GM18511 (cell line): ENCODE data around the gene RAB12.

Experiments used
- ATAC-seq: cut with Tn5 transposase; IDR thresholded peaks from one replicate; pipeline ENCODE4 v1.9.1; 2021; ENCODE audit warnings: mild to moderate bottlenecking, moderate library complexity; ENCODE audit not compliant: unreplicated experiment

The RAB12 gene

DNA sequence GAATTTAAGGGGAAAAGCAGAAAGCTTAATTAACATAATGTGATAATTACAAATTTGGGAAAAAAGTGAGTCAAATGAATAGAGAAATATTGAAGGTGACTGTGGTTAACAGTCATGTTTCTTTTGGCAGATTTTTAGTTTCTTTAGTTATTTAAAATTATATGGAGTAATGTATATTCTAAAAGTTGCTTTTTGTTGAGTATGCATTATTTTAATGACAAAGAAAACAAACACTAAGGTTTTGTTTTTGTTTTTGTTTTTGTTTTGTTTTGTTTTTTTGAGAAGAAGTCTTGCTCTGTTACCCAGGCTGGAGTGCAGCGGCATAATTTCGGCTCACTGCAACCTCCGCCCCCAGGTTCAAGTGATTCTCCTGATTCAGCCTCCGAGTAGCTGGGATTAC is 65.8 kb downstream of the RAB12 start:
- no peak for ATAC-seq

DNA sequence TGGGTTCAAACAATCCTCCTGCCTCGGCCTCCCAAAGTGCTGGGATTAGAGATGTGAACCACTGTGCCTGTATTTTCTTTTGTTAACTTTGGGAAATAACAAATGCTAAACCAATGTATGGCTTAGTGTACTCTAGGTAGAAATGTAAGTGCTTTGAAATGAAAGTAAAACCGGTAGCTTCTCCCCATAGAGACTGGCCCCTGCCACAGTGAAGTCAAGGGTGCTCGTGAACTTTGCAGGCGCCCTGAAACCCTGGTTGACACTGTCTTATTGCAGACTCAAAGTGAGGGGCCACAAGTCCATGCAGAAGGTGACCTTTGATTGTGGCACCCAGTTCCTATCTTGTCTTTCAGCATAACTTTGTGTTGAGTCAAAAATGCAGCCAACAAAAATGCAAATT is 72.0 kb downstream of the RAB12 start:
- ATAC-seq = no peak

DNA sequence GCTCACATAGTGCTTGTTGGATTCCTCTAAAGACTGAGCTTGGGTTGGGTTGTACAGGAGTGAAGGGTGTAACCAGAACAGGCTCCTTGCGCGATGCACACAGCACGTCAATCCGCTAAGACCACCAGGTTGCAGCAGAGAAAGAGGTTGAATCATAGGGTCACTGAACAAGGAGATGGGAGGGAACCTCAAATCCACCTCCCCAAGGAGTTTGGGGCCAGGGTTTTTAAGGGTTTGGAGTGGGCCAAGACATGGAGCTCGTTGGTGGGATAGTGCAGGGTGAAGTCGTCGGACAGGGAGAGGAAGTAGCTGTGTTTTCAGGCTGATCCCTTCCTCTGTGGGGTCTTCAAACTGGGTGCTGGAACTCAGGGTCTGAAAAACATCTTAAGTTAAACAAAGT is 75.3 kb downstream of the RAB12 start:
- no peak for ATAC-seq

DNA sequence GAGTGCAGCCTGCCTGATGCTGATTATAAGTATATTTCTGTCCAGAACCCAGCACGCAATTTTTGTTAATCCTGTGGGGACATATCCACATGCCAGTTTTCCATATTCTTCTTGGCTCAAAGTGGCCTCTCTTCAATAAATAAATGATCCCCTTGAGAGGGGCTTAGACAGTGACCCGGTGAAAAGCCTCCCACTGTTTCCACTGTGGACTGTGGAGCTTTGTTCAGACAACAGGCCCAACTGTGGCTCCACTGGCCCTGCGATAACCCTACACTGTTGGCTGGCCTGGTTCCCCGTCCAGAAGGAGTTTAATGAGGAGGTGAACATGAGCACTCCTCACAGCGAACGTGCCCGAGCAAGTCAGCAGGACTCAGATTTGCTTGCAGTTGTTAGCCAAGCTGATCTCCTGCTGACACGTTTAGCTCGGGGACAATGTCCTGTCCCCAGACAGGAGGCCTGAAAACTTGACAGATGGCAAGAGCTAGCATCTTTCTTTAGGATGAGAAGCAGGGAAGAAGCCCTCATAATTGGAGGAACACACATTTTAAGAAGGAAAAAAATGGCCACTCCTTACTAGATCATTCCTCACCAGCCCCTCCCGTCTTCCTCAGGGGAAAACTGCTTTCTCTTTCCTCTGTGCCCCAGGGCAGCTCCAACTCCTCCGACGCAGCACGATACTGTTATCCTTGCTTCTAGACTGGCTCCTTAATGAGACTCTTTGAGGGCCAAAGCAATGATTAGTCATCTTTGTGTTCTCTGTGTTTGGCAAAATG is 76.1 kb downstream of the RAB12 start:
- ATAC-seq = no peak

DNA sequence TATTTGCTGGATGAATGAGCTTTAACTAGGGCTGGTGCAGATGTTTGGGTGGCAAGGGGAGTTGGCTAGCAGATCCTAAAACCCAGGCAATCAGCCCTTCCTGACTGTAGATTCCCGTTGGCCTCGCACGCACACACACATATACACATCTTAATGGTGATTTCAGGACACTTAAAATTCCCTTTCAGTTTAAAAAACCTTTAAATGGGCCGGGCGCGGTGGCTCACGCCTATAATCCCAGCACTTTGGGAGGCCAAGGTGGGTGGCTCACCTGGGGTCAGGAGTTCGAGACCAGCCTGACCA is 76.6 kb downstream of the RAB12 start:
- ATAC-seq = no peak

DNA sequence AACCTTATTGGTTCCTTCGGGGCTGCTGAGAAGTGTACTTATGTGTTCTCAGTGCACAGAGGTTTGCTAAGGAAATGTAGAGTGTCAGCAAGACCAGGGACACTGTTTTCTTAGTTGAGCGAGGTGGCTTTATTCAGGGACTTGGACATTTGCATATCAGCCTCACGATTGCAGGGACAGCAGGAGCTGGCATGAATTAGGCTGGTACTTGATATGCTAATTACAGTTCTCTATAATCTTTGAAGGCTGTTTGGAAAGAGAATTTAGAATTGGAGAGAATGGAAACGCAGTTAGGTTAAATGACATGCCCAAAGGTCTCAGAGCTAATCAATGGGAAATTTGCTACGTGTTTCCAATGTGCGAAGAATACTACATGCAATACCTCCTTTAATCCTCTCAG is 77.4 kb downstream of the RAB12 start:
- no peak for ATAC-seq

DNA sequence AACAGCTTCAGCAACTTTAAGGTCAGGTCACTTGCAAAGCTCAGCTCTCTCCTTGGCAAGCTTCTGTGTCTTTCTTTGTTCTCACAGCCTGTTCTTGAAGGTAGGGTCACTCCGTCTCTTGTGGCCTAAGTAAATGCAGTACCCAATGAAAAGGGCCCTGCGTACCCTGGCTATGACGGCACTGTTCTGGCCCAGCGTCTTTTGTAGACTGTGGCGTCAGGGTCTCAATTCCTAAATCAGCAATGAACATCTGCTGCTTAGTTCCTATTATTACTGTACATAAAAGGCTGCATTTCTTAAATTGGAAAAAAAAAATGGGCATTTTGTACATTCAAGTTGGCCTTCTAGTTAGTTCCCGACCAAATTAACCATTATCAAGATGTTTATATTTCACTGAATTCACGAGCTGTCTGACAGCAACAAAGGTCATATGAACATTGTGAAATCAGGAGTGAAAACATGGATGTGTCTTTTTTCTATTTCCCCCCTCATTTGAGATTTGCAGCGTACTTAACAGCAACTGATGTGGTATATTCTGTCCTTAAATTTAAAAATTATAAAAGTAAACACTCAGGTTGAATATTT is 79.1 kb downstream of the RAB12 start:
- no peak for ATAC-seq

DNA sequence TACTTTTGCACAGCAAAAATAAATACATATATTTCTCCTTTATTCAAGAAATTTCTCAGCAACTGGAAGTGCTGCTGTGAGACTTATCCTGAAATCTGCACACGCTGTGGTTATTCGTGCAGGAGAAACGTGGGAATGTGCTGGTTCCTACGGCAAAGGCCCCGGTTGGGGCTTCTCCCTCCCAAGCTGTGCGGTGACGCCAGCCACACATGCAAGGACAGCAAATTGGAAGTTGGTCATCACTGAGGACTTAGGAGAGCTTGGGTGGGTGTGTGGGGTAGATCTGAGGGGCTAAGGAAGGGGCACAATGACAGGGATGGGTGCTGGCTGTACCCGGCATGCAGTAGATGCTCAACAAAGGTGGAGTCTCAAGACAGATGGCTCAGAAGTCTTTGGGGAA is 79.6 kb downstream of the RAB12 start:
- ATAC-seq = no peak
